Prostate gland (tissue), 2 donors: Measurements from ENCODE around the gene HSPB6.

ENCODE experiments used
- CTCF ChIP-seq, 4 experiments: fragments of 200-600 bp in 2 of 4; fragments of 450-650 bp in 2 of 4; sonication (generic) in 2 of 4; IDR thresholded peaks; 1 replicate in 3 of 4; 2 replicates in 1 of 4; pipeline ENCODE4 v1.5.1; 2016 to 2019; ENCODE audit warnings: antibody characterized with exemption in 4 of 4, mild to moderate bottlenecking in 2 of 4, moderate library complexity in 2 of 4
- POLR2A ChIP-seq: fragments of 450-650 bp; IDR thresholded peaks from one replicate; pipeline ENCODE4 v1.6.1; 2016; ENCODE audit warnings: antibody characterized with exemption, mild to moderate bottlenecking

GRCh38 chr19:35708391-35708790 lies 48.4 kb downstream of the HSPB6 start:
- no peak for TF ChIP-seq CTCF (IDR thresholded peaks at IDR 0.05)
- no peak for TF ChIP-seq POLR2A
